Esophagus squamous epithelium (tissue), 4 donors: ENCODE measurements around the gene CTPS2.

Experiments used
- CTCF ChIP-seq, 6 experiments: fragments of 450-650 bp in 4 of 6; fragments of 200-600 bp in 2 of 6; sonication (generic) in 2 of 6; IDR thresholded peaks; one replicate each; pipeline ENCODE4 v1.5.1; 2016 to 2019; ENCODE audit warnings: antibody characterized with exemption in 6 of 6, mild to moderate bottlenecking in 4 of 6, moderate library complexity in 4 of 6
- POLR2A ChIP-seq, 4 donors: fragments of 450-650 bp; IDR thresholded peaks; one replicate each; pipeline ENCODE4 v1.6.1; 2017; ENCODE audit warnings: antibody characterized with exemption in 4 of 4, mild to moderate bottlenecking in 4 of 4, moderate library complexity in 3 of 4

GRCh38 chrX:16711893-16712547 lies 449 bp downstream of the CTPS2 start:
- TF ChIP-seq POLR2A (IDR thresholded peaks at IDR 0.05) (no peak), CTCF (IDR thresholded peaks at IDR 0.05) (no peak)
